Gastroesophageal sphincter (tissue), 4 donors: ENCODE measurements around the gene DUS3L. TPM values are rescaled to one million over a fixed set of nuclear protein-coding genes. Genes with fewer than 3 reads are reported as not detected.
"Not testable (repeated sequence)": the region's sequence is repeated elsewhere in the genome, so short reads cannot be mapped to it uniquely, and the experiment has no call there.

Source experiments
- ATAC-seq: fragments of 150-250 bp; one replicate; pipeline ENCODE4 v1.9.1; 2016; ENCODE audit warnings: mild to moderate bottlenecking, moderate library complexity
- H3K27ac ChIP-seq, 4 donors: fragments of 200-600 bp; sonication (generic) in 3 of 4; 1 replicate in 3 of 4; 2 replicates in 1 of 4; pipeline ENCODE4 v1.5.1; 2016 to 2019
- H3K27me3 ChIP-seq: fragments of 200-600 bp; sonication (generic); one replicate; pipeline ENCODE4 v1.5.1; 2019
- H3K36me3 ChIP-seq, 2 donors: fragments of 200-600 bp; sonication (generic); one replicate each; pipeline ENCODE4 v1.5.1; 2019; ENCODE audit warnings: control low read depth in 1 of 2
- H3K4me1 ChIP-seq, 3 donors: fragments of 200-600 bp; sonication (generic); 1 replicate in 2 of 3; 2 replicates in 1 of 3; pipeline ENCODE4 v1.5.1; 2016 to 2019; ENCODE audit warnings: control low read depth in 2 of 3
- H3K4me3 ChIP-seq, 2 donors: fragments of 200-600 bp; sonication (generic); one replicate each; pipeline ENCODE4 v1.5.1; 2019; ENCODE audit warnings: mild to moderate bottlenecking in 1 of 2, moderate library complexity in 1 of 2
- H3K9me3 ChIP-seq, 3 donors: fragments of 200-600 bp; sonication (generic); one replicate each; pipeline ENCODE4 v1.5.1; 2017 to 2019; ENCODE audit warnings: control low read depth in 2 of 3
- EP300 ChIP-seq: sonication (generic); formaldehyde crosslinking; IDR thresholded peaks from one replicate; pipeline ENCODE4 v1.6.1; 2017; ENCODE audit warnings: antibody characterized with exemption, mild to moderate bottlenecking
- POLR2A ChIP-seq, 2 donors: fragments of 450-650 bp; IDR thresholded peaks; one replicate each; pipeline ENCODE4 v1.6.1; 2017; ENCODE audit warnings: antibody characterized with exemption in 2 of 2, mild to moderate bottlenecking in 2 of 2, moderate library complexity in 1 of 2
- POLR2AphosphoS5 ChIP-seq: sonication (generic); formaldehyde crosslinking; IDR thresholded peaks from one replicate; pipeline ENCODE4 v1.6.1; 2017; ENCODE audit warnings: antibody characterized with exemption
- WGBS, 2 donors: methylation state at CpG; one replicate each; pipeline ENCODE4 v1.1.5; 2018; ENCODE audit warnings: low coverage in 1 of 2; 5-methylcytosine and 5-hydroxymethylcytosine counted together
- total RNA-seq, 4 donors: library from RNA; depleted of rRNA; stranded (reverse); fragments of >200 nt; gene quantifications; one replicate each; pipeline ENCODE4 v1.1.0, GENCODE V29; 2016
- TF ChIP-seq, protein P1 (sequence below), 4 experiments: fragments of 200-600 bp in 2 of 4; fragments of 450-650 bp in 2 of 4; sonication (generic) in 1 of 4; IDR thresholded peaks; one replicate each; pipeline ENCODE4 v1.5.1; 2017 to 2019; ENCODE audit warnings: antibody characterized with exemption in 4 of 4, mild to moderate bottlenecking in 2 of 4, moderate library complexity in 2 of 4

The DUS3L gene
- total RNA-seq, 4 donors from 2014 or later: 14.1 to 39.4 (median 22.6) TPM

DNA sequence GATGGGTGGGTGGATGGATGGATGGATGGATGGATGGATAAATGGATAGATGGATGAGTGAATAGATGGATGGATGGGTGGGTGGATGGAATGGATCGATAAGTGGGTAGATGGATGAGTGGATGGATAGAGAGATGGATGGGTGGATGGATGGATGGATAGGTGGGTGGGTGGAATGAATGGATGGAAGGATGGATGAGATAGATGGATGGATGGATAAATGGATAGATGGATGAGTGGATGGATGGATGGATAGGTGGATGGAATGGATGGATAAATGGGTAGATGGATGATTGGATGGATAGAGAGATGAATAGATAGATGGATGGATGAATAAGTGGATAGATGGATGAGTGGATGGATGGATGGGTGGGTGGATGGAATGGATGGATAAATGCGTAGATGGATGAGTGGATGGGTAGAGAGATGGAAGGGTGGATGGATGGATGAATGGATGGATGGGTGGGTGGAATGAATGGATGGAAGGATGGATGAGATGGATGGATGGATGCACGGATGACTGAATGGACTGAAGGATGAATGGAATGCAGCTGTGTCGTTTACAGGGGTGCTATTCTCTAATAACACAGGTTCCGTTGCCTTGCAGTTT, 28.2 kb downstream of the DUS3L start:
- TF ChIP-seq POLR2A (IDR thresholded peaks at IDR 0.05) (no peak), POLR2AphosphoS5 (no peak), EP300 (no peak)
- TF ChIP-seq, protein P1, sequence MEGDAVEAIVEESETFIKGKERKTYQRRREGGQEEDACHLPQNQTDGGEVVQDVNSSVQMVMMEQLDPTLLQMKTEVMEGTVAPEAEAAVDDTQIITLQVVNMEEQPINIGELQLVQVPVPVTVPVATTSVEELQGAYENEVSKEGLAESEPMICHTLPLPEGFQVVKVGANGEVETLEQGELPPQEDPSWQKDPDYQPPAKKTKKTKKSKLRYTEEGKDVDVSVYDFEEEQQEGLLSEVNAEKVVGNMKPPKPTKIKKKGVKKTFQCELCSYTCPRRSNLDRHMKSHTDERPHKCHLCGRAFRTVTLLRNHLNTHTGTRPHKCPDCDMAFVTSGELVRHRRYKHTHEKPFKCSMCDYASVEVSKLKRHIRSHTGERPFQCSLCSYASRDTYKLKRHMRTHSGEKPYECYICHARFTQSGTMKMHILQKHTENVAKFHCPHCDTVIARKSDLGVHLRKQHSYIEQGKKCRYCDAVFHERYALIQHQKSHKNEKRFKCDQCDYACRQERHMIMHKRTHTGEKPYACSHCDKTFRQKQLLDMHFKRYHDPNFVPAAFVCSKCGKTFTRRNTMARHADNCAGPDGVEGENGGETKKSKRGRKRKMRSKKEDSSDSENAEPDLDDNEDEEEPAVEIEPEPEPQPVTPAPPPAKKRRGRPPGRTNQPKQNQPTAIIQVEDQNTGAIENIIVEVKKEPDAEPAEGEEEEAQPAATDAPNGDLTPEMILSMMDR (IDR thresholded peaks at IDR 0.05): no peak
- Histone ChIP-seq H3K4me1 (no peaks in the 10 kb centered on the region), H3K9me3 (no peaks in the 10 kb centered on the region), H3K27ac (no peak overlapping the region), H3K27me3 (peaks cover 10% of the 10 kb centered on the region), H3K4me3 (no peak overlapping the region), H3K36me3 (no peaks in the 10 kb centered on the region)
- ATAC-seq: no peak
- 82% methylated on average over 5 of the region's 5 CpGs for WGBS, 2 donors

DNA sequence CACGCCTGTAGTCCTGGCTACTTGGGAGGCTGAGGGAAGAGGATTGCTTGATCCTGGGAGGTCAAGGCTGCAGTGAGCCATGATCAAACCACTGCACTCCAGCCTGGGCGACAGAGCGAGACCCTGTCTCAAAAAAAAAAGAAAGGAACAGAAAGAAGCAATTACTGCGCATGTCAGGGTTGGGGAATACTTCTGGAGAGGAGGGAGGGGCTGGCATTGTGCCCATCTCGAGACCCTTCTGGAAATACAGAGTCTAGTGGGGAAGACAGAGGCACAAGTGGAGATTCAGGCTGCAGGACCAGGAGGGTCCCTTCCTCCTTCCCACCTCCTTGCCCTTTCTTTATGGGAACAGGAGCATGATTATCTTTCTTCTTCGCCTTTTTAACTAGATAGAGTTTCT, 37.2 kb downstream of the DUS3L start:
- WGBS, 2 donors: 65 to 75% methylated on average over 5 to 6 of the region's 6 CpGs
- H3K9me3 ChIP-seq: no peaks in the 10 kb centered on the region
- no peaks in the 10 kb centered on the region for H3K4me1 ChIP-seq
- no peak overlapping the region for H3K4me3 ChIP-seq
- H3K36me3 ChIP-seq: no peaks in the 10 kb centered on the region
- H3K27ac ChIP-seq: no peak overlapping the region
- TF ChIP-seq POLR2A (IDR thresholded peaks at IDR 0.05) (no peak), EP300 (no peak)
- no peak for ATAC-seq
- peaks cover 39% of the 10 kb centered on the region for H3K27me3 ChIP-seq

- Histone ChIP-seq H3K27ac (no peak overlapping the region), H3K4me3 (no peak overlapping the region), H3K36me3 (no peaks in the 10 kb centered on the region), H3K9me3 (no peaks in the 10 kb centered on the region), H3K27me3 (peaks cover 47% of the 10 kb centered on the region), H3K4me1 (no peaks in the 10 kb centered on the region)
- TF ChIP-seq, protein P1 (IDR thresholded peaks at IDR 0.05): no peak
- TF ChIP-seq POLR2AphosphoS5: no peak
- no peak for TF ChIP-seq EP300
- no peak for TF ChIP-seq POLR2A (IDR thresholded peaks at IDR 0.05)
- WGBS, 2 donors: 80 to 96% methylated on average over 4 to 7 of the region's 7 CpGs
- no peak for ATAC-seq
Observed at GRCh38 chr19:5751709-5752108, 39.3 kb downstream of the DUS3L start.

DNA sequence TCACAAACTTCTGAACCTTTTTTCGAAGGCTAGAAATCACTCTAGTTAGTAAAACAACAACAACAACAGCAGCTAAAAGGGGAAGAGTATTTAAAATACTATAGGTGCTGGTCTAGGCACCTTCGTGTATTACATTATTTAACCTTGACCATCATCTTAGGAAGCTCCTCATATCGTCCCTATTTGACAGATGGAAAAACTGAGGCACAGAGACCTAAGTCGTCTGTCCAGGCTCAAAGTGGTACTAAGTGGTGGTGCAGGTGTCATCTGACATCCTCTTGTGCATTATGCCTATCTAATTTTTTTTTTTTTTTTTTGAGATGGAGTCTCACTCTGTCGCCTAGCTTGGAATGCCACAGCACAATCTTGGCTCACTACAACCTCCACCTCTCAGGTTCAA, 41.5 kb downstream of the DUS3L start:
- TF ChIP-seq, protein P1 (IDR thresholded peaks at IDR 0.05): no peak
- TF ChIP-seq POLR2AphosphoS5 (no peak), EP300 (no peak), POLR2A (IDR thresholded peaks at IDR 0.05) (no peak)
- no peaks in the 10 kb centered on the region for H3K4me1 ChIP-seq
- H3K27me3 ChIP-seq: peaks cover 66% of the 10 kb centered on the region
- ATAC-seq: no peak
- no peak overlapping the region for H3K27ac ChIP-seq
- H3K36me3 ChIP-seq: no peaks in the 10 kb centered on the region
- WGBS, 2 donors: 86 to 87% methylated on average over 4 of the region's 5 CpGs
- no peak overlapping the region for H3K4me3 ChIP-seq
- H3K9me3 ChIP-seq: no peaks in the 10 kb centered on the region

DNA sequence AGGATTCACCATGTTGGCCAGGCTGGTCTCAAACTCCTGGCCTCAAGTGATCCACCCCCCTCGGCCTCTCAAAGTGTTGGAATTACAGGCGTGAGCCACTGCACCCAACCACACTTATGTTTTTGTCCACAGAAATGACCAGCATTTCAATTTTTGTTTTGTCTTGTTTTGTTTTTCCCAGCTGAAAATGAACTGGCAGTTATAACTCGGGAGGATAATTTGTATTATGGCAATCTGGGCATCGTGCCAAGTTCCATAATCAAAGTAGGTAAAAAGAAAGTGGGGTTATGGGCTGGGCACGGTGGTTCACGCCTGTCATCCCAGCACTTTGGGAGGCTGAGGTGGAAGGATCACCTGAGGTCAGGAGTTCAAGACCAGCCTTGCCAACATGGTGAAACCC, 42.0 kb downstream of the DUS3L start:
- H3K4me3 ChIP-seq, H3K9me3 ChIP-seq, H3K27ac ChIP-seq, H3K4me1 ChIP-seq, H3K36me3 ChIP-seq, ATAC-seq: not testable (repeated sequence)
- H3K27me3 ChIP-seq: peaks cover 71% of the 10 kb centered on the region
- 18 to 26% methylated on average over 4 to 6 of the region's 6 CpGs for WGBS, 2 donors

- H3K27ac ChIP-seq, ATAC-seq, H3K9me3 ChIP-seq, H3K4me3 ChIP-seq, H3K4me1 ChIP-seq, H3K36me3 ChIP-seq: not testable (repeated sequence)
- H3K27me3 ChIP-seq: peaks cover 52% of the 10 kb centered on the region
- 100% methylated on average over 1 of the region's 10 CpGs for WGBS, 2 donors
Observed at GRCh38 chr19:5744999-5745398, 46.0 kb downstream of the DUS3L start.
